Muscle of leg (tissue), 11 donors: ENCODE data around the gene PC. TPM values are rescaled to one million over a fixed set of nuclear protein-coding genes. Genes with fewer than 3 reads are reported as not detected.

Experiments used
- DNase-seq: peaks from one replicate; pipeline ENCODE4 v3.0.0; 2013
- H3K27ac ChIP-seq: one replicate; pipeline ENCODE4 v1.5.1; 2013; ENCODE audit warnings: mild to moderate bottlenecking, low read length, control low read depth
- H3K27me3 ChIP-seq: one replicate; pipeline ENCODE4 v1.6.1; 2013; ENCODE audit warnings: low read length; ENCODE audit not compliant: control insufficient read depth, insufficient read depth
- H3K36me3 ChIP-seq: one replicate; pipeline ENCODE4 v1.6.1; 2013; ENCODE audit warnings: low read length; ENCODE audit not compliant: control insufficient read depth, insufficient read depth
- H3K4me1 ChIP-seq: one replicate; pipeline ENCODE4 v1.6.1; 2013; ENCODE audit warnings: low read length; ENCODE audit not compliant: control insufficient read depth, insufficient read depth
- H3K4me3 ChIP-seq: one replicate; pipeline ENCODE4 v1.5.1; 2013; ENCODE audit warnings: low read length, control low read depth
- H3K9me3 ChIP-seq: replicated peaks from 2 replicates; pipeline ENCODE4 v1.6.1; 2013; ENCODE audit warnings: low read depth, low read length; ENCODE audit not compliant: control insufficient read depth
- WGBS: methylation state at CpG from one replicate; pipeline ENCODE4 v1.1.5; 2013; ENCODE audit warnings: missing lambda C conversion rate; ENCODE audit not compliant: insufficient coverage; 5-methylcytosine and 5-hydroxymethylcytosine counted together
- polyA plus RNA-seq, 8 donors: library from polyadenylated mRNA; unstranded; fragments of 120-200 nt; gene quantifications; one replicate each; pipeline versions ENCODE4 v1.2.1 to v1.2.3, GENCODE V29; 2013; ENCODE audit warnings: inconsistent platforms in 1 of 8, low replicate concordance in 1 of 8; ENCODE audit not compliant: insufficient read length in 8 of 8, insufficient read depth in 1 of 8
- total RNA-seq: library from RNA; stranded (reverse); fragments of 120-200 nt; gene quantifications from one replicate; pipeline ENCODE4 v1.2.4, GENCODE V29; 2013

The PC gene
- total and polyA plus RNA-seq, 9 donors, result 10.0 to 30.9 (median 18.8) TPM

DNA sequence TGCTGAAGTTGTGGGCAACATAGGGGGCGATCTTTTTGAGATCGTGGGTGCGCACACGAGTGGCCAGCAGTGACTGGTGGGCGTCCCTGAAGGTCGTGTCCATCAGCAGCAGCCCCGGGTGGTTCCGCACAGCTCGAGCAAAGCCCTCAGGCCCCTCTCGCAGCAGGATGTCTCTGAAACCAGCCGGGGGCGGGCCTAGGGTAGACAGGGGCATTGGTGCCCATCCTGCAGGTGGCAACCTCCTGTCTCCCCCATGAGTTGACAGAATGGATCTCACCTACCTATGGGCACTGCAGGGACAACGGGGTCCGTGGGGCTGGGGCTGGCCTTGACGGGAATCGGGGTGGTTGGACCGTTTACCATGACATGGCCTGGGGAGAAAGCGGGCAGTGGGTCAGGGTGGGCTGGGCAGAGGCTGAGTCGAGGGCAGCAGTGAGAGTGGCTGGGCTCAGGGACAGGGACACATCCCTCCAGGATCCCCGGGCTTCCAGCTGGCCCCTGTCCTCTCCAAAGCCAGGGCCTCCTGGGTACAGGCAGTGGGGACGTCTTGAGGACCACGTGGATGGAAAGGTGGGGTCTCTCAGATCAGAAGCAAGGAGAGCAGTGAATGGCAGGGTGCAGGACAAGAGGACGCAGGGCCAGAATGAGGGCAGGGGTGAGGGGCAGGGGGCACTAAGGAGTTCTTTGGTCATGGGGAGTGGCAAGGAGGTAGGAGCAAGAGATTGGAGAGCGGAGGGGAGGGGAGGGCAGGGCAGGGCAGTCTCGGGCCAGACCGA, 105.5 kb downstream of the PC start:
- no peak overlapping the region for H3K4me3 ChIP-seq
- WGBS, result 86% methylated on average over 26 of the region's 26 CpGs

DNA sequence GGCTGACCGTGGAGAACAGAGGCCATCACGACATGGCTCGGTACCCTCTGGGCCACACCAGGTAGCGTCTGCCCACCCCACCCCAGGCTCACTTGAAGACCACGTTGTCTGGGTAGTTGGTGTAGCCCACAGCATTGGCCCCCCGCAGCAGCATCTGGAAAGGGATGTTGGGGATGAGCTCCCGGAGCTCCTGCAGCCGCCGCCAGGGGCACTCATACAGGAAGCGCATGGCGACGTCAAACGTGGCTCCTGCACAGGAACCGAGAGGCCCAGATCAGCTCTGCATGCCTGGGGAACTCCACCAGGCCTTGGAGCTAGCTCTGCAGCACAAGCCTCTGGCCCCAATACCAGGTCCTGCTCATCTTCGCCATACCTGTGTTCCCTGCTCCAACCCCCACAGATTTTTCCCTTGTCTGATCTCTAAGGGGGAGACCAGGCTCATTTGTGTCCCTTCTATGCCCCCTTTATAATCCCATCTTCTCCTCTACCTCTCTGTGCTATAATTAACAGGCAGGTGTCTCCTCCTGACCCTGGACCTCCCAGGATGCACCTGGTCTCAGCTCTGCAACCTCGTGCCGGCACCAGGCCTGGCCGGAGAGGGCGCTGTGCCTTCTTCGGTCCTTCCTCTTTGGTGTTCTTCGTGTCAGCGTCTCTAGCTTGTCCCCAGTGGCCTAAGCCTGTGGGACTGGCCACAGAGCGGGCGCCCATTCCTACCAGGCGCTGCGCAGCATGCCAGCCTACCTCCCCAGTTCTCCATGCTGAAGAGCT, 106.3 kb downstream of the PC start:
- H3K4me3 ChIP-seq, result no peak overlapping the region
- H3K27me3 ChIP-seq, result no peaks in the 10 kb centered on the region
- H3K9me3 ChIP-seq, result no peaks in the 10 kb centered on the region
- H3K36me3 ChIP-seq, result peaks cover 27% of the 10 kb centered on the region
- WGBS, result 64% methylated on average over 20 of the region's 26 CpGs
- no peak for DNase-seq
- peaks cover 13% of the 10 kb centered on the region for H3K4me1 ChIP-seq
- H3K27ac ChIP-seq, result no peak overlapping the region

More for the DNA sequence above, 105.5 kb downstream of the PC start:
- Histone ChIP-seq H3K27ac (no peak overlapping the region), H3K4me1 (peaks cover 16% of the 10 kb centered on the region), H3K9me3 (no peaks in the 10 kb centered on the region), H3K36me3 (peaks cover 23% of the 10 kb centered on the region), H3K27me3 (no peaks in the 10 kb centered on the region)
- DNase-seq, result no peak

DNA sequence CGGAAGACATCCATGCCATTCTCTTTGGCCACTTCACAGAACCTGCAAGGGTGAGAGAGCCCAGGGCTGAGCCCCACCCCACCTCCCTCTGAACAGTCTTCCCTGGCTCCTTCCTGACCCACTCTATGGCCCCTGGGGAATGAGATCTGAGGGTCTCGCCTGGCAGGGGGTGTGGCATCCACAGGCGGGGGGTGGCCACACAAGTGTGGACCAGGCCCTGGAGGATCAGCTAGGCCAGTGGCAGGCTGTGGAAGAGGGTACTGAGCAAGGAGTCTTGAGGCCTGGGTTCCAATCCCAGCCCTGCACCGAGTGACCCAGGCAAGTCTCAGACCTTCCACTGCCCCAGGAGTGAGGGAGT, 107.0 kb downstream of the PC start:
- WGBS, result 73% methylated on average over 4 of the region's 4 CpGs
- no peak for DNase-seq

DNA sequence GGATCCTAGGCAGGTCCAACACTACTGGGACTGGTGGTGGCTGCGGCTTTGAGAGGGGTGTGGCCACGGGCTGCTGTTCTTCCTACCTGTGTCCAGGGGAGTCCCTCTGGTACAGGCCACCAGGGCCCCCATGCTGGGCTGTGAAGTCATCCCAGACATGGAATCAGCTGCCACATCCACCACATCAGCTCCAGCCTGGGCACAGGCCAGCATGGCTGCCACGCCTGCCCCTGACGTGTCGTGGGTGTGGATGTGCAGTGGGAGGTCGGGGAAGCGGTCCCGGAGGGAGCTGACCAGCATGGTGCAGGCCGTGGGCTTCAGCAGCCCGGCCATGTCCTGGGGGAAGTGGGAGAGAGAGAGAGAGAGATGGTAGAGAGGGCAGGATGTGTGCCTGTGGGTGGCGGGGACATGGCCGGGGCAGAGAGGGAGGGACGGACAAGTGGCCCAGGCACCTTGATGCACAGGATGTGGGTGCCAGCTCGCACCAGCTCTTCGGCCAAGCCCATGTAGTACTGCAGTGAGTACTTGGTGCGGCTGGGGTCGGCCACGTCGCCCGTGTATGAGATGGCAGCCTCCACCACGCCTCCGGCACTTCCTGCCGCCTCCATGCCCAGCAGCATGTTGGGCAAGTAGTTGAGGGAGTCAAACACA, 107.5 kb downstream of the PC start:
- Histone ChIP-seq H3K4me1 (peaks cover 11% of the 10 kb centered on the region), H3K4me3 (no peak overlapping the region), H3K27me3 (no peaks in the 10 kb centered on the region), H3K27ac (no peak overlapping the region), H3K36me3 (peaks cover 39% of the 10 kb centered on the region), H3K9me3 (no peaks in the 10 kb centered on the region)
- WGBS, result 87% methylated on average over 21 of the region's 23 CpGs
- no peak for DNase-seq

More for the DNA sequence above, 107.0 kb downstream of the PC start:
- Histone ChIP-seq H3K4me1 (peaks cover 13% of the 10 kb centered on the region), H3K4me3 (no peak overlapping the region), H3K9me3 (no peaks in the 10 kb centered on the region), H3K27me3 (no peaks in the 10 kb centered on the region), H3K36me3 (peaks cover 34% of the 10 kb centered on the region), H3K27ac (no peak overlapping the region)

DNA sequence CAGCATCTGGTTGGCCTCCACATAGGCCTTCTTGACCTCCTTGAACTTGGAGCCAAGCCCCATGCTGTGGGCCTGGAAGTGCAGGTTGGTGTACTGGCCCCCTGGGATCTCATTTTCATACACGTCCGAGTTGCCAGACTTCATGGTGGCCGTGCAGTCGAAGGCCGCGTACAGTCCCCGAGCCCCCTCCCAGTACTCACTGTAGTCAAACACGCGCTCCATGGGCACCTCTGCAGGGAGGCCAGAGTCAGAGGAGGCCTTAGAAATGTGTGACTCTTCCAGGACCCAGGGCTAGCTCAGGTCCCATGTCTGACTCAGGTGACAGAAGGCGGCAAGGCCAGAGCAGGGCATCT, 108.0 kb downstream of the PC start:
- DNase-seq, result peak; percentile 1
- Histone ChIP-seq H3K27ac (no peak overlapping the region), H3K36me3 (peaks cover 43% of the 10 kb centered on the region), H3K4me1 (peaks cover 5% of the 10 kb centered on the region), H3K9me3 (no peaks in the 10 kb centered on the region), H3K4me3 (no peak overlapping the region), H3K27me3 (no peaks in the 10 kb centered on the region)
- 92% methylated on average over 9 of the region's 10 CpGs for WGBS

DNA sequence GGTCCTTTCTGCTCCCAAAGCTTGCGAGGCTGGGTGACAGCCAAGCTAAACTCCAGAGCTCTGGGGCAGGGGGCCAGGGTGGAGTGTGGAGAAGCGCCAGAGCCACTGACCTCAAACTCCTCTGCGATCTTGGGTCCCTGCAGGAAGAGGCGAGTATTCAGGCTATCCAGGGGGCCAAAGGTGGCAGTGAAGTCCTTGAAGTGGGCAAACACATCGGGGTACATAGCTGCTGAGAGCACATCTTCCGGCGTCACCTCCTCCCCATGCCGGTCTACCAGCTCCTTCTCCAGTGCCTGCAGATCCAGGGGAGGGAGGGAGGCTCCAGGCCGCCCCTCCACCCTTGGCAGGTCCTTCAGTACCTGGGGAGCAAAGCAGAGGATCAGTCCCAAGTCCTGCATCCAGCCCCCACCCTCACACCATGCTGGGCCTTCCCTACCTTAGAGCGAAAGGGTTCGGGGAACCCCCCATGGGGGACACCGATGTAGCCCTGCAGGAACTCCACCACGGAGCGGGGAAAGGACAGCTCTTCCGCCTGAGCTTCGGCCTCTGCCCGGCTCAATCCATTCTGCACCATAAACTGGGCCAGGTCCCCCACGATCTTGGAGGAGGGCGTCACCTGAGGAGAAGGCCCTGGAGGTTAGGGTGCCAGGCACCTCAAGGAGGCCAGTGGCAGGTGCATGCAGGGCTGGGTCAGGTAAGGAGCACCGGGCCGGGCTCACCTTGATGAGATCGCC, 108.5 kb downstream of the PC start:
- Histone ChIP-seq H3K9me3 (no peaks in the 10 kb centered on the region), H3K4me3 (no peak overlapping the region), H3K36me3 (peaks cover 48% of the 10 kb centered on the region), H3K27me3 (no peaks in the 10 kb centered on the region), H3K4me1 (peaks cover 2% of the 10 kb centered on the region), H3K27ac (no peak overlapping the region)
- 91% methylated on average over 21 of the region's 22 CpGs for WGBS
- peak; percentile 4 for DNase-seq

DNA sequence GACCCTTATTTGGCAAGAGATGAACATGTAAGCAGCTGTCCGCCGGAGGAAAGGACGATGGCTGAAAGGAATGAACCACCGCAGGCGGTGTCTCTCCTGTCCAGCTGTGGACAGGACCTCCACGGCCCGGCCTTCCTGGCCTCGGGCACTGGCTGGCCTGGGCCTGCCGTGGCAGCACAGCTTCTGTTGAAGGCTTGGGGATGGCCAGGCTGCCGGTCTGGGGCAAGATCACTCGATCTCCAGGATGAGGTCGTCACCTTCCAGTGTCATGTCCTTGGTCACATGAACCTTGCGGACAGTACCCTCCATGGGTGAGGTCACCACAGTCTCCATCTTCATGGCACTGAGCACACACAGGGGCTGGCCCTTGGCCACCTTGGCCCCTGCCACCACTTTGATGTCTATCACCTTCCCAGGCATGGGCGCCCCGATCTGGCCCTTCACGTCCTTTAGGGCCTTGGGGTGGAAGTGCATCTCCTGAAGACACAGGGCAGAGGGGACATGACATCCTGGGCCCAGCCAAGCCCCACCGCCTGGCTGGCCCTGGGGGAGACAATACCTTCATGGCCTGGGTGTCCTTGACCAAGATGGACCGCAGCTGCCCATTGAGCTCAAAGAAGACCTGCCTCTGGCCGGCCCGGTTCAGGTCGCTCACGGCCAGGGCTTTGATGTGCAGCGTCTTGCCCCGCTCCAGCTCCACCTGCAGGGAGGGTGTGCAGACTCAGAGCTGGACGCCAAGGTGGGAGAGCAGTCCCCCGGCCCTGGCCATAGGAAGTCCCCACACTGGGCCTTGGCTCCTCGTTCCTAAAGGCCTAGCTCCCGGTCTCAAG, 109.3 kb downstream of the PC start:
- Histone ChIP-seq H3K27ac (no peak overlapping the region), H3K9me3 (no peaks in the 10 kb centered on the region), H3K4me1 (peaks cover 10% of the 10 kb centered on the region), H3K27me3 (no peaks in the 10 kb centered on the region), H3K36me3 (peaks cover 51% of the 10 kb centered on the region), H3K4me3 (no peak overlapping the region)
- DNase-seq, result peak; percentile 3
- 82% methylated on average over 28 of the region's 28 CpGs for WGBS

DNA sequence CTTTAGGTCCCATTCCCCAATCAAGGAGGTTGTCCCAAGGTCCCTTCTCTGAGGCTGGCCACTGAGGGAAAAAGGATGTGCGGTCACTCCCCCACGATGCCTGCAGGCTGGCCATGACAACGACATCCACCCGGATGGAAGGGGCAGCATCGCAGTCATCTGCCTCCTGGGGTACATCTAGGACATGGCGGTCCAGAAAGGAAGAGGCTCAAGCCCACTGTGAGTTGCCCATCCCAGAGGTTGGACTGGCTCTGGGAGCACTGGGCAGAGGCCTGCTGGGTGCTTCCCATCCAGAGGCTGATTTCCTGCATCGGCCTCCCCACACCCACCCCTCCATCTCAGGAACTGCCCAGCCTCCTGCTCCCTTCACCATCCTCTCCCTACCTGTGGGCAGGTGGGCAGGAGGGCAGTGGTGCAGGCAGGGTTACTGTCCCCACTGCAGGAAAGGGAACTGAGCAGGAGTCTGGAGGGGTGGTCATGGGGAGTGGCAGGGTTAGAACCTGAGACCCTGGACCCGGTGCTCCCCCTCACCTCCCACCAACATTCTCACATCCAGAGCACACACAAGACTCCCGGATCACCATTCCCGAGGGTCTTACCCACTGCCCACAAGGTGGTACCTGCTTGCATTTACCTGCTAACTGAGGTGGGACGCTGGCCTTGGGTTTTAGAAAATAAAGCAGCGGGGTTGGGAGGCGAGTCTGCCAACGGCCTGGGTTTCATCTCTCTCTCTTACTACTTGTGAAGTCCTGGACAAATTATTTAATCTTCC, 110.5 kb downstream of the PC start:
- no peak overlapping the region for H3K4me3 ChIP-seq
- H3K27ac ChIP-seq, result no peak overlapping the region
- peaks cover 51% of the 10 kb centered on the region for H3K36me3 ChIP-seq
- 83% methylated on average over 9 of the region's 14 CpGs for WGBS
- no peaks in the 10 kb centered on the region for H3K9me3 ChIP-seq
- no peak for DNase-seq
- peaks cover 14% of the 10 kb centered on the region for H3K4me1 ChIP-seq
- H3K27me3 ChIP-seq, result no peaks in the 10 kb centered on the region

DNA sequence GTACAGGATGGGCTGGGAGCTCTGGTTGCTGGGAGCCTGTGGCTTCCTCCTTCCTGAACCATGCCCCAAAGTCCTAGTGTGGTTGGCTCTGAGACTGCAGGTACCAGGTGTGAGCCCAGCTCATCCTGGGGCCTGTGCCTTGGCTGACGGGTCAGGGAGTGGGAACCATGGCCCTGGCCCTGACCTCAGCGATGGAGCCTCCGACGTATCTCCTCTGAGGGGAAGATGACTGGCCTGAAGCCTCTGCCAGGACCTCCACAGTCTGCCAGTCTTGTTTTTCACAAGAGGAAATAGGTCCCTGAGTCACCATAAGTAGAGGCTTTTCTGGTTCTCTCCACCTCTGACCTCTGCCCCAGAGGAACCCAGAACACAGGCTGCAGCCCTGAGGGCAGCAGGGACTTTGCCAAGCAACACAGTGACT, 111.5 kb downstream of the PC start:
- H3K27ac ChIP-seq, result no peak overlapping the region
- peak; percentile 1 for DNase-seq
- peaks cover 23% of the 10 kb centered on the region for H3K4me1 ChIP-seq
- WGBS, result 88% methylated on average over 2 of the region's 4 CpGs
- H3K27me3 ChIP-seq, result no peaks in the 10 kb centered on the region
- H3K9me3 ChIP-seq, result no peaks in the 10 kb centered on the region
- H3K36me3 ChIP-seq, result peaks cover 55% of the 10 kb centered on the region
- H3K4me3 ChIP-seq, result no peak overlapping the region
